GM12874 (cell line): Measurements from ENCODE around the gene MAD1L1.

Experiments used
- TF ChIP-seq, protein P1 (sequence below): IDR thresholded peaks from 2 replicates; pipeline ENCODE4 v1.5.1; 2011; ENCODE audit warnings: low read depth, mild to moderate bottlenecking, control low read depth, low read length, moderate library complexity; ENCODE audit not compliant: insufficient read depth

MAD1L1 gene

DNA sequence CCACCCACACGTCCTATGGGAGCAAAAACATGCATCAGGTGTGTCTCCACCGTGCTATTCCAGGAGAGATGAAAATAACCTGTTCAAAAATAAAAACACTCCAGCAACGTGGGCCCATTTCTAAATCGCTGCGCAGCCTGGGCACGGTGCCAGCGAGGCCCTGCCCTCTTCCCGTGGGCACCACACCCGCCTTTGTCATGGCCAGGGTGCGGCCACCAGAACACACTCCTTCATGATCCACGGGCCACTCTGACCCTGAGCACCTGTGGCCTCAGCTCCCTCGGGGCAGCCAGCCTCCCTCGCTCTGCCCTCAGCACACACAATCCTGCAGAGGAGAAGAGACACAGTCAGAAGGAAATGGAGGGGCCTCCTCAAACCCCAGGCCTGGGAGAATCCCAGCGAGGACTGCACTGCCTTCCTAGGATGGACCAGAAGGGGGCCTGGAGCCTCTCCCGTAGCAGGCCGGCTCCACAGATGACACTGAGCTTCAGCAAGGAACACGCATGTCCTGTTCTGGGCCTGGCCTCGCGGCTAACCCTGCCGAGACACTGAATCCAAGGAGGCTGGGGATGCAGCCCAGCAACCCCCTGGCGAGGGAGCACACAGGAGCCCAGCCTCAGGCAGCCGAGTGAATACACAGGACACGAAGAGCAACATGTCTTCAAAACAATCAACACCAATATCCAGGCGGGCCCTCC lies 169.0 kb downstream of the MAD1L1 start:
- TF ChIP-seq, protein P1, sequence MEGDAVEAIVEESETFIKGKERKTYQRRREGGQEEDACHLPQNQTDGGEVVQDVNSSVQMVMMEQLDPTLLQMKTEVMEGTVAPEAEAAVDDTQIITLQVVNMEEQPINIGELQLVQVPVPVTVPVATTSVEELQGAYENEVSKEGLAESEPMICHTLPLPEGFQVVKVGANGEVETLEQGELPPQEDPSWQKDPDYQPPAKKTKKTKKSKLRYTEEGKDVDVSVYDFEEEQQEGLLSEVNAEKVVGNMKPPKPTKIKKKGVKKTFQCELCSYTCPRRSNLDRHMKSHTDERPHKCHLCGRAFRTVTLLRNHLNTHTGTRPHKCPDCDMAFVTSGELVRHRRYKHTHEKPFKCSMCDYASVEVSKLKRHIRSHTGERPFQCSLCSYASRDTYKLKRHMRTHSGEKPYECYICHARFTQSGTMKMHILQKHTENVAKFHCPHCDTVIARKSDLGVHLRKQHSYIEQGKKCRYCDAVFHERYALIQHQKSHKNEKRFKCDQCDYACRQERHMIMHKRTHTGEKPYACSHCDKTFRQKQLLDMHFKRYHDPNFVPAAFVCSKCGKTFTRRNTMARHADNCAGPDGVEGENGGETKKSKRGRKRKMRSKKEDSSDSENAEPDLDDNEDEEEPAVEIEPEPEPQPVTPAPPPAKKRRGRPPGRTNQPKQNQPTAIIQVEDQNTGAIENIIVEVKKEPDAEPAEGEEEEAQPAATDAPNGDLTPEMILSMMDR = no peak

DNA sequence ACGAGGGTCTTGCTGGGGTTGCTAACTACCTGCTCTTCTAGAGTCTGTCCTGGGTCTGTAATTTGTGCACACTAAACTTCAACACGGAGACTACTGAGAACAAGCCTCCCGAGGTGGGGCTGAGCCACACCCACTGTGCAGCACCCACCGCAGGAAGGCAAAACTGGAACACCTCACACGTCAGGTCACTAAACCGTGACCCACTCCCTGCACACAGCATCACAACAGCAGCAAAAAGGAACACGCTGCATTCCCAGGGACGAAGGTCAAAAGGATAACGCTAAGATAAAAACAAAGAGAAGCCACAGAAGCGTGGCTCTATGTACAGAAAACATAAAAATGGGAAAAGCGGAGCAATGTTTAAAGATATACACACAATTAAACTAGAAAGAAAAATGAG lies 170.1 kb downstream of the MAD1L1 start:
- TF ChIP-seq, protein P1 = no peak

DNA sequence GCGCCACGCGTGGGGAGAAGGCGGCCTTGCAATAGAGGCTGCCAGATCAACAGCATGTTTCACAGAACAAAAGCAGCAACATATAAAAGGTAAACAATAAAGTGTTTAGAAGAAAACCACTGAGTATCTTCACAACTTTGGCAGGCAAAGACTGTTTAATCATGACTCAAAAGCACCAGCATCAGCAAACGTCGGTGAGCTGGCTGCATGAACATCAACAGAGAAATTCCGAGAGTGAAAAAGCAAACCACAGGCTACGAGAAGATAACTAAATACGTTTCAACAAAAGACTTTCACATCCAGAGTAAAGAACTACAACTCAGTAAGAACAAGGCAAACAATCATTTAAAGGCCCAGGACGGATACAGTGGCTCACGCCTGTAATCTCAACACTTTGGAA lies 172.0 kb downstream of the MAD1L1 start:
- TF ChIP-seq, protein P1 = no peak

- TF ChIP-seq, protein P1 = no peak
Measured at GRCh38 chr7:2059964-2060700, 172.6 kb downstream of the MAD1L1 start.

DNA sequence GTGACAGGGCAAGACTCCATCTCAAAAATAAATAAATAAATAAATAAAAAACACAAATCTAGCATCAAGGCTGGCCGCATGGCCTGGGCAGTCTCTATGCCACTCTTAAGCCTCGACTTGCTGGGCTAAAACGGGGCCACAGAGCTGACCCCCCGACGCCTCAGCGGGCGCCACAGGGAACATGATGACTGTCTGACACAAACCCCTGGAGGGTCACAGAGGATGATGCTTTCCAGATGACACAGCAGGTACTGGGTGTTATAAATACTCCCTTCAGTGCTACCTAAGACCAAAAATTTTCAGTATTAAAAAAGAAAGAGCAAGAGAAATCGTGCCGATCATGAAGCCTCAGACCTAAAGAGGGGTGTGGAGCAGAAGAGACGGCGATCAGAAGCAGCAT lies 176.8 kb downstream of the MAD1L1 start:
- TF ChIP-seq, protein P1 = no peak

DNA sequence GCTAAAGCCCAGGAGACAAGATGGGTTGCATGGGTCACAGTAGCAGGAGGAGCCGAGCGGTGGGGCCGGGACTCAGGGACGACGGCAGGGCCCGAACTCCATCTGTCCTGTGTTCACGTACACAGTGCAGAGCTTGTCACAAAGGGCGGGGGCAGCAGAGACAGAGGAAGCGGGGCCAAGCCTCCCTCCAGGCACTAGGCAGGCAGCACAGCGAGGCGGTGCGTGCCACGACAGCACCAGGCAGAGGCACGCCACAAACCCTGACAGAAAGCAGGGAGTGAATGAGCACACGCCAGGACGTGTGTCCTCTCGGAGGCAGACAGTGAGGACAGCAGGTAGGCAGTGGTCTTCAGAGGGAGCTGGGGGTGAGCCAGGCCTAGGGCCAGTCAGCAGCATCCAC lies 177.8 kb downstream of the MAD1L1 start:
- TF ChIP-seq, protein P1 = no peak

DNA sequence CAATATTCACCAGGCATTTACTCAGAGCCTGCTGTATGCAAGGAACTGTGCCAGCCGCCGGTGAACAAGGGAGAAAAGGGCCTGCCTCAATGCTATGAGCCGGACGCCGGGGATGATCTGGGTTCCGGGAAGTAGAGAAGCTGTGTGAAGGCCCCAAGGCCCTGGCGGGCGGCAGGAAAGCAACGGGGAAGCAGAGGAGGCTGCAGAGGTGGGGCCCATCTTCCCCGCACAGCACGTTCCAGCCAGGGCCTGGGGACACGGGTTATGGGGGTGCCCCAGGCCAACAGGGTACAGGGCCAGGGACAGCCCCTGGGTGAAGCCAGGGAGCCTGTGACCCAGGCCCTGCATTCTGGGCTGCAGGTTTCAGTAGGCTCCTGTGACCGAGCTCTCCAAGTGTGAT lies 179.3 kb downstream of the MAD1L1 start:
- TF ChIP-seq, protein P1 = no peak
